HG03103 (cell line): Measurements from ENCODE around the gene GRID2.
"Not testable (repeated sequence)": the region's sequence is repeated elsewhere in the genome, so short reads cannot be mapped to it uniquely, and the experiment has no call there.

ENCODE experiments used
- ATAC-seq: cut with Tn5 transposase; IDR thresholded peaks from one replicate; pipeline ENCODE4 v1.9.1; 2021; ENCODE audit warnings: low read depth; ENCODE audit not compliant: unreplicated experiment

Gene GRID2

DNA sequence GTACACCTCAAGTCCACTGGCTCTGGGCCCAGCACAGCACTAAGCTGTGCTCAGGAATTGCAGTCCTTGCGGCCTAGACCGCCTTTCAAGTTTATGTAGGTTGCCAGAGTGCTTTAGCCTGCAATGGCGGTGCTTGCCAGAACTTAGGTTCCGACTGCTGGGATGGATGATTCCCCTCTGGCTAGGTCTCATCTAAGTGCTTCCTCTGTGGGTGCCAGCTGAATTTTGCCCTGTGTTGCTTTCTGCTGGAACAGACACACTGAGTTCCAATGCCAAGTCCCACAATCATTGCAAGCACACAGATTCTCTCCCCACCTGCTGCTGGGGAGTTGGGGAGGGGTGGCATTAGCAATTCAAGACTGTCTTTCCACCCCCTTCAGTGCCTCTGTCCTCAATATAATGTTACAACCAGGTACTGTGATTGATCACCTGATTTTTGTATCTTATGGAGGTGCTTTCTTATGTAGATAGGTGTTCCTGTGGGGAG lies 129.5 kb downstream of the GRID2 start:
- no peak for ATAC-seq

DNA sequence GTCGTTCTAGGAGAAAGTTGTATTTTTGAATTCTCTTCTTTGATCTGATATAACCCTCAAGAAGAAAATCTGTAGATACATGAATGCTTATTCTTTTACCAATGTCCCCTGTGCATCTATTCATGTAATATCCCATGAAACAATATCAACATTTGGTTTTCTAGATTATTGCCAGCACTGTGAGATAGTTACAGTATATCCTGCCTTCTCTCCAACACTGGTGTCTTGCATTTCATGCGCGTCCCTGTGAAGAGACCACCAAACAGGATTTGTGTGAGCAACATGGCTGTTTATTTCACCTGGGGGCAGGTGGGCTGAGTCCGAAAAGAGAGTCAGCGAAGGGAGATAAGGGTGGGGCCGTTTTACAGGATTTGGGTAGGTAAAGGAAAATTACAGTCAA lies 135.0 kb downstream of the GRID2 start:
- not testable (repeated sequence) for ATAC-seq

DNA sequence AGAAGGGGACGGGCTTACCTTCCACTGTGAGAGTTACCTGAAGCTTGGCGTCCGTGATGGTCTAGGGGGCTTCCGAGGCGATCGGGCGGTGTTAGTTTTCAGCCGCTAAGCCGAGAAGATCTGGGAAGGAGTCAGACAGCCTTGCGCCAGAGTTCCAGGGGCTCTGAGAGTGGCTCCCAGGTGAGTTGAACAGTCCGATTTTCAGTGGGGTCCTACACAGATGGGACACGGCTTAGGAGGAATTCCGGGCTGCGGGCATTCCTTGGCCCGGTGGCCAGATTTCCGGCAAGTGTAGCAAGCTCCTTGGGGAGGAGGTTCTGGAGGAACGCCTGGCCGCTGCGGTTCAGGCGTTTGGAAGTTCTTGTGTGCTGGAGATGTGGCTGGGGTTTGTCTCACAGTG lies 138.4 kb downstream of the GRID2 start:
- ATAC-seq = not testable (repeated sequence)

DNA sequence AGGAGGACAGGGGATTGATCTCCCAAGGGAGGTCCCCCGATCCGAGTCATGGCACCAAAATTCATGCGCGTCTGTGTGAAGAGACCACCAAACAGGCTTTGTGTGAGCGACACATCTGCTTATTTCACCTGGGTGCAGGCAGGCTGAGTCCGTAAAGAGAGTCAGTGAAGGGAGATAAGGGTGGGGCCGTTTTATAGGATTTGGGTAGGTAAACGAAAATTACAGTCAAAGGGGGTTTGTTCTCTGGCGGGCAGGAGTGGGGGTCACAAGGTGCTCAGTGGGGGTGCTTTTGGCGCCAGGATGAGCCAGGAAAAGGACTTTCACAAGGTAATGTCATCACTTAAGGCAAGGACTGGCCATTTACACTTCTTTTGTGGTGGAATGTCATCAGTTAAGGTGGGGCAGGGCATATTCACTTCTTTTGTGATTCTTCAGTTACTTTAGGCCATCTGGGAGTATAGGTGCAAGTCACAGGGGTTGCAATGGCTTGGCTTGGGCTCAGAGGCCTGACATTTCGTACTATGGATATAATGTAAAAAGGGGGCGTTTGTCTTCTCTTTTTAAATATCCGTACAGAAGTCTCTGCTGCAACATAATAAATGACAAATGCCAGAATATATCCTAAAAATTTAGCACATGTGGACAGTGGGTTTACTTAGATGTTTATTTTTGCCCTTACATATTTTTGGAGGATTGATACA lies 140.5 kb downstream of the GRID2 start:
- ATAC-seq = not testable (repeated sequence)

DNA sequence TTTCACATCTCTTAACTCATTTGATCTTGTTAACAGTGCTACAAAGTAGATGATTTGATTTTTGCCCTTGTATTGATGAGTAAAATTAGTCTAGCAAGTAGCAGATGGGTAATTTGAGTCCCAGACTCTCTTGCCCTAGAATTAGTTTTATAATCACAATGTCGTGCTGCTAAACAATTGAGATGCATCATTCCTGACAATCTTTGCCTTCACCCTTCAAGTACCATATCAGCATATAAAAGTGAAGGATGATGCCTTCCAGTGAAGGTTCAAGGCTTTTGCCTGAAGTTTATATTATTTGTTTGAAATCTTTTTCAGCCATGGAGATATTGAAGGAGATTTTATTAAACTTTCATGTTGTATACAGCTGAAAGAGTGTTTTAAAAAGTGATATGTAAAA lies 141.4 kb downstream of the GRID2 start:
- no peak for ATAC-seq

DNA sequence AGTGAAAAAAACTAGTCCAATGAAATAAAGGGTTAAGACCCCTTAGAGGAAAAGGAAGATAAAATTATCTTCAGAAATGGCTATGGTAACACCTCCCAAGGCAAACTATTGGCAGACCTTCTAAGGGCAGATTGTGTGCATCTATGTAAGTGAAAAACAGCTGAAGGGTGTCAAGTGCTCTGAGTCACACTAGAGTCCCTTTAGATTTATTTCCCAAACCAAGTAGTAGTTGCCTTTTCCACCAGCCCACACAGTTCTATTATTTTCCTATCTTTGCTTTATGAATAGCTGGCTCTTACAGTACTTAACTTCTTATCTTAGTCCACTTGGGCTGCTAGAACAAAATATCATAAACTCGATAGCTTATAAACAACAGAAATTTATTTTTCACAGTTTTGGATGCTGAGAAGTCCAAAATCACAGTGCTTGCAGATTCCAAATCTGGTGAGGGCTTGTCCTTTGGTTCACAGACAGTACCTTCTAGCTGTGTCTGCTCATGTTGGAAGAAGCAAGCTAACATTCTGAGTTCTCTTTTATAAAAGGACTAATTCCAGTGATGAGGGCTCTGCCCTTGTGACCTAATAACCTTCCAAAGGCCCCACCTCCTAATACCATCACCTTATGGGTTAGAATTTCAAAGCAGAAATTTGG lies 143.6 kb downstream of the GRID2 start:
- ATAC-seq = no peak

DNA sequence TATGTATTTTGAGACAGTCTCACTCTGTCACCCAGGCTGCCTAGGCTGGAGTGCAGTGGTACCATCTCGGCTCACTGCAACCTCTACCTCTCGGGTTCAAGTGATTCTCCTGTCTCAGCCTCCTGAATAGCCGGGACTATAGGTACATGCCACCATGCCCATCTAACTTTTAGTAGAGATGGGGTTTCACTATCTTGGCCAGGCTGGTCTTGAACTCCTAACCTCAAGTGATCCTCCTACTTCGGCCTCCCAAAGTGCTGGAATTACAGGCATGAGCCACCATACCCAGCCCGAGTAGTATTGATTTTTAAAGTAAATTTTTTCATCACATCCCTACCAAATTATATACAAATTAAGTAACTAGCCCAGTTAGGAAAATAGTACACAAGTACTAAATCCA lies 144.4 kb downstream of the GRID2 start:
- ATAC-seq = not testable (repeated sequence)

DNA sequence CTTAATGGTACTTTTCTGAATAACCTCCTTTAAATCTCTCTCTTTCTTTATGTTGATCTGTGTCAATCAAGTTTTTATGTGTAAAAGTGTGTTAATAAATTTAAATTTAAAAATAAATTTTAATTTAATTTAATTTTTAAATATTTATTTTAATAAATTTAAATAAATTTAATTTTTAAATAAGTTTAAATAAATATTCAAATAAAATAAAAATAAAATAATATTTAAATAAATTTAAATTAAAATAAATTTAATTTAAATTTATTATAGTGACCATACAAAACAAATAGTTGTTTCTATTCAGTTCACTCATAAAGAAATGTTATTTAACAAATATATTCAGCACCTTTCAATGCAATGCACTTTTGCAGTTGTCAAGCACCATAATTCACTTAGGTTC lies 146.9 kb downstream of the GRID2 start:
- no peak for ATAC-seq

DNA sequence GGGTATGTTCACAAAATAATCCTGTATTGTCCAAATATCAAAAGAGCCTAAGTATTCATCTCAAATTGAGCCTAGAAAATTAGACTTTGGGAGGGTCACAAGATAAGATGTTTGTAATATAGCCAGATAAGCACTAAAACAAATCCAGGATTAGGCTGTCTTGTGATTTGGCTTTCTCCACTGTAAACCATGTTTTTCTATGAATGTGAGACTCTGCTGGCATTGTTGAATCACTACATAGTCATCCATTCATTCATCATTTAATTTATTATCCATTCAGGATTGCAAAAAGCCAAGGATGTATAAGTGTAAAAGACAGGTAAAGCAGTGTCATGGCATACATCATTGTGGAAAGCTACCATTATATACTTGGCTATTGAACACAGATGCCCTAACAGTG lies 148.0 kb downstream of the GRID2 start:
- no peak for ATAC-seq

DNA sequence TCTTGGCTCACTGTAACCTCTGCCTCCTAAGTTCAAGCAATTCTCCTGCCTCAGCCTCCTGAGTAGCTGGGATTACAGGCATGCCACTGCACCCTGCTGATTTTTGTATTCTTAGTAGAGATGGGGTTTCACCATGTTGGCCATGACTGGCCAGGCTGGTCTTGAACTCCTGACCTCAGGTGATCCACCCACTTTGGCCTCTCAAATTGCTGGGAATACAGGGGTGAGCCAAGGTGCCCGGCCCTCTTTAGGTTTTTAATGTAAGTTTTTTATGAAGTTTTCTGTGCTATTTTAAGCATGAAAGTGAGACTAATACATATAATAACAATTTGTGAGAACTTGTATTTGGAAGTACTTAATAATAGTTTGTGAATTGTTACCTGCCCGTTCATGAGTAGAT lies 148.6 kb downstream of the GRID2 start:
- not testable (repeated sequence) for ATAC-seq

DNA sequence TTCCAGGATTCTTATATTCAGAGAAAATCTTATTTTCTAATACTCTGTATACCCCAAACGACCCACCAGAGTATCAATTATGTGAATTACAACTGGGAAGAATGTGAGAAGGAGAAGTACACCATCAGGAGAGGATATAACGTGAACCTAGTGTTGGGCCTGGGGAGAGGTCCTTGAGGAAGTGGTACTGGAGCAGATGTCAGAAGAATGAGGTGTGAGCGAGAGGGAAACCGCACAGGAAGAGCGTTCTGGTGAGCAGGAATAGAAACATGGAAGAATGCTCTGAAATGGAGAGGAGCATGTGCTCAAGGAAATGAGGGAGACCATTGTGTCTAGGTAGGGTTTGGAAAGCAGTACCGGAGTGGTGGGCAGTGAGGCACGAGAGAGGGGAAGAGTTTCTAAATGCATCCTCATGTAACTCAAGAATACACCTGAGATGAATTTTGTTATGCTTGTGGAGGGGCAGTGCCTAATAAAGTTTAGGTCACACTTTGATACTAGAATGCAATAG lies 151.6 kb downstream of the GRID2 start:
- no peak for ATAC-seq

DNA sequence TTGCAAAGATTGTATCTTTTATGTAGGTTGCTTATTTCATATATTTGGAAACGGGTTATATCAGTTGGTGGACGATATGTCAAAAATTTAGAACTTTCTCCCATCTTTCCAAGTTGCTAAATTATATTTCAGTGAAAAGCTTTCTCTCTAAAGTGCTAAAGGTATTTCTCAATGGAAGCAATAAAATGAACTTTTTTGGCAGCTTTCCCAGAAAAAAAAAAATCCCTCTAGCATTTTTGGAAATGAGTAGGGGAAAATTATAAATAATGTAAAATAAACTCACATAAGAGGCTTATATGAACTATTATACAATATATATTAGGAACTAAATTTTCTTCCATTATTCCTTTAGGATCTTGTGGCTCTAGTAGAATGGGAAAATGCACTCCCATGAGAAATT lies 152.2 kb downstream of the GRID2 start:
- no peak for ATAC-seq

DNA sequence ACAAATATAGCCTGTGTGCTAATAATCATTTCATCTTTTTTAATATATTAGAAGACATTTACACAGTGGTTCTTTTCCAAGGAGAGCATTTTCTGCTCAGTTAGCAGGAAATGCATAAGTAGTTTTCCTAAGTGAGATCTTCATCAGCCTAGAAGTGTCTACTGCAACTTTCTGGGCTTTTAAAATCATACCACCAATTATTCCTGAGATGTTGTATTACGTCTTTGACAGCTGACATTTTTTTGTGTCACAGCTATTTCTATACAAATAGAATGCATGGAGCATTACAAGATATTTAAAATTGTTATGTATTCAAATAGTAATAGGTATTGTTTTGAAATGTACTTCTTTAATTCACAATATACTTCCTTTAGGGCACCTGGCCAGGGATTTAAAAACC lies 158.0 kb downstream of the GRID2 start:
- ATAC-seq = no peak

DNA sequence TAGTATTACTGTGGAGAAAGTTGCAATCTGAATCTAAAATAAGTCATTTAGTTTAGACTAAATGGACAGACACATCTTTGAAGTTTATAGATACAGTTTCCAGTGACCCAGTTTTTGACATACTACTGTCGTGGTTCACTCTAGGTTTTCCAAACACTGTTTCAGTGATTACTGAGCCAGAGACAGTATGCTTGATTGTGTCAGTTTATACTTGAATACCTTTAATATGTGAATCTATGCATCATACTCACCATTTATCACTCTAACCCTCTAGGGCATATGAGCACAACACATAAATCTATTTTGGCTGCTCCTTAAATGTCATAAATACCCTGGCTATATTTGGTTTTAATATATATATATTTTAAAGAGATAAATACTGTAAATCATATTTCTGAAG lies 173.5 kb downstream of the GRID2 start:
- no peak for ATAC-seq

DNA sequence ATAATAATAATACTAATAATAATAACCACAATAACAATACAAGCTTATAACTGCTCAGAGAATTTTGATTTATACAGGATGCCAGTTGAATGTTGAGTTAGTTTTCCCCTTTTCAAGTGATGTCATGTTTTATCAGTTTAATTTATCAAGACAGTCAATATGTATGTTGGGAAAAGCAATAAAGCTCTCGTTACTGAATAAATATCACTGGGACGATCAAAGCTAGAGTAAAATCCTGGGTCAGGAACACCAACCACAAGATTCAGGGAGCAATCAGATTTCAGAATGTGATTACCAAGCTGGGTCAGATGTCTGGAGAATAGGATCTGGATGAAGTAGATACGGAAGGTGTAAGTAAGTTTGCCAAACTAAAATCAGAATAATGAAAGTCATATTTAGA lies 179.6 kb downstream of the GRID2 start:
- ATAC-seq = no peak

DNA sequence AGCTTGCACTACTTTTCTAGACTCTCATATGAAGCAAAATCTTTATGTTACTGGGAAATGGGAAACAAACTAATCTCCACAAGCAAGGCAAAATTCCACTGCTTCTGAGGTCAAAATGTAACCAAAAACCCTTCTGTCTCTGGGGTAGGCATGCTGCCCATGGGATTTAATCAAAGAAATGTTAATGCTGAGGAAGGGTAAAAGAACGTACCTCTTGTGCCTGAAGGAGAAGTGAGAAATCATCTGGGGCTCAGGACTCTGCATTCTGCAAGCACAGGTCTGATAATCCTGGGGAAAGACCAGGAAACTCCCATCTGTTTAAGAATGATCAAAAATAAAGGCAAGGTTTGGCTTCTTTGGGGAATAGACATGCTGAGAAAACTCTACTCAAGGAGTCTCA lies 184.7 kb downstream of the GRID2 start:
- no peak for ATAC-seq

DNA sequence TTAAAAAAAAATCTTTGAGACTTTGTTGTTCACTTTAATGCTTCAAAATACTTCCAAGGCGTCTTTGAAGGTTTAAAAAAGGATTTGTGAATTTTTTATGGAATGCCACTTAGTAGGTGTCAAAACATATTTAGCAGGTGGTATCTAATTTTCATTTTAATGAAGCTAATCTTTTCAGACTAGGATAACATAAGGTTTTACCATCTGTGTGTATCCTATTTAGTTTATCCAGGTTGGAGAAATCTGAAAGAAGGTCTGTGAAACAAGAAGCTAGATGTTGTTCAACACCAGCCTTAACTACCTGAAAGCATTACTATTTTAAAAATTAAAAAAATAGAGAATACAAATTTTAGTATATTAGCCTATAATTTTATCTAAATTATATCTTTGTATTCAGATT lies 193.4 kb downstream of the GRID2 start:
- no peak for ATAC-seq

DNA sequence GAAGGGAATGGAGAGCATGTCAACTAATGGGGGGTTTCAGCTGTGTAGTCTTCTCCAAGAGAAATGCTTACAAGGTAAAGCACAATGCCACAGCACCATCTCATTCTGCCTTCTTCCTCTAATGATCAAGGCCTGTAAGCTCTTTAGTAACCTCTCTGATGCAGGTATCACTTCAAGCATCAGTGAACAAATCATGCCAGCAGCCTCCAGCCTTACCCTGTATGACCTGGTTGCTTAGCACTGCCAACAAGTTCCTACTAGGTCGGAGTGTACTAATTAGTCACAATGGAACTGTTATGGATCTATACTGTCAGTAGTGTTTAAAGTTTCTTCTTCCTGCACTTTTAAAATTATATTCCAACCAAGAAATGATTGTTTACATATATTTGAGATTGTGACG lies 197.7 kb downstream of the GRID2 start:
- no peak for ATAC-seq

DNA sequence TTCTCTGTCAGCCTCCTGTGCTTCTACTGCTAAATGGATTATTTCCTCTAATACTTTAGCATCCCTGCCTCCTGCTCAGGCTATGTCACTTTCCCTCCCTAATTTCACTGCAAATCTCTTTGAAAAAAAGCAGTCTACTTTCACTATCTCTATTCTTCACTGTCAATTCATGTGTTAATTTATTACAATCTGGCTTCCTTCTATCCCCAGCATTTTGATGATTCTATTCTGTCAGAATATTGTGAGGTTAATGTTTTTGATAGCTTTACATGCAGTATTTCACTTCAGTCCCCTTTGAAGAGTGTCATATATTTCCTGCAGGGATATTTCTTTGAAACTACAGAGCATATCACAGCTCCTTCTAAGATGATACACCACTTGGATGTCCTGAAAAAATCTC lies 203.2 kb downstream of the GRID2 start:
- ATAC-seq = no peak

DNA sequence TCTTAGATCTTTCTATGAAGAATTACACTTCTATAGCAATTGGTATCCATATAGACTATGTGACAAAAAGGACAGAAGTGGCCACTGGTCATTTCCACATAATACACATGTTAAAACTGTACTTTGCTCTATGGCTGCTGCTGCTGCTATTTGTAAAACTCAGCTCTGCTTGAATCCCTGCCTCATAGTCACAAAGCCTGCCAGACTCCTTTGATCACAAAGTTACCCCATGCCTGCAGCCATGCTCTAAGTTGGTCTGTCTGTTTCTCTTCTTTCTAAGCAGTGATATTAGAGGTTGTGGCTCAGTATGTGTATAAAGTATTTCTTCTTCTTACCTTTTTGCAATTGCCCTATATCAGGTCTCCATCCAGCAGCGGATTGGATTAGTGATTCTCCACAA lies 210.9 kb downstream of the GRID2 start:
- no peak for ATAC-seq

DNA sequence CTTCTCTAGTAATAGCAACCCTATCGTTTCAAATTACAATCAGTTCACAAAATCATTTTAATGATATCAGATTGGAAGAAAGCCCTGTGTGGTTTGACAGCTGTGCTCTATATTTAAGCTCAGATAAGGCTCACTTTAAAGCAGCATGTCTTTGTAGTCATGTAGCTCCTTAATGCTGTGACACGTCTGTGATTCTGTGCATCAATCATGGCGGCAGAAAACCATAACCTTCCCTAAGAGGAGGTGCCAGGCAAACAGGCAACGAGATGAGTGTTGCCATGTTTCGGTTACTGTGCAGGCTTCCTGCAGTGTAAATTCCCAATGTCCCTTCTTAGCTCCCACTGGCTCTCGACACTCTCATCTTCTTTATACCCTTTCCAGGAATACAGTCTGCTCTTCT lies 212.7 kb downstream of the GRID2 start:
- ATAC-seq = no peak

DNA sequence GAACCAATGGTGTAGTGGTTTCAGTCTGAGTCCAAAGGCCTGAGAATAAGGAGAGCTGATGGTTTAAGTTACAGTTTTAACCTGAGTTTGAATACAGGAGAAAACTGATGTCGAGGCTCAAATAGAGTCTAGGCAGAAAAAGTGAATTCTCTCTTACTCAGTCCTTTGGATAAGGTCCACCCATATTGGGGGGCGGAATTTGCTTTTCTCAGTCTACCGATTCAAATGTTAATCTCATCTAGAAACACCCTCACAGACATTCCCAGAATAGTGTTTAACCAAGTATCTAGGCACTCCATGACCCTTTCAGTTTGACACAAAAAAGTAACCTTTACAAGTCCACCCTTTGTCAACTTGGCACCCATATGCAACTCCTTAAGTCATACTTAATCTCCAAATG lies 216.0 kb downstream of the GRID2 start:
- no peak for ATAC-seq
